ENCODE results near the gene SPDEF.

DNA sequence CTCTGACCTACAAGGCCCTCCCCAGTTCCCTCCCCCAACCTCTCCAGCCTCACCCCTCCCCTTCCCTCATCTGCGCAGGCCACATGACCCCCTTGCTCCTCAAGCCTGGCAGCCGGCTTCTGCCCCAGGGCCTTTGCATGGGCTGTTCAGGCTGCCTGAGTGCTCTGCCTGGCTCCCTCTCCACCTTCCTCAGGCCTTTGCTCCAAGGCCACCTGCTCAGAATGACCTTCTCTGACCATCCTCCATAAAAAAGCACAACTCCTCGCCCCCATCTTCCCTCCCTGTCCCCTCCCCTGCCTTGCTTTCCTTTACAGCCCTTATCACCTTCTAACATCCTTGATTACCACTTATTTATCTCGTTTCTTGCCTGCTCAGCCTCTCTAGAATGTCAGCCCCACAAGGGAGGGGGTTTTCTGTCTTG, 38.7 kb downstream of the SPDEF start:
- TF ChIP-seq GLIS3 (CRISPR knock-in tag; IDR thresholded peaks at IDR 0.05) (no peak), ZFP3 (CRISPR knock-in tag; IDR thresholded peaks at IDR 0.05) (no peak), ZNF8 (CRISPR knock-in tag; IDR thresholded peaks at IDR 0.05) (no peak), ARNTL (CRISPR knock-in tag; IDR thresholded peaks at IDR 0.05; ENCODE audit: borderline replicate concordance, low read depth) (no peak), BACH2 (CRISPR knock-in tag; IDR thresholded peaks at IDR 0.05; ENCODE audit: borderline replicate concordance) (no peak), ISL1 (CRISPR knock-in tag; IDR thresholded peaks at IDR 0.05) (no peak), ZC3H10 (CRISPR knock-in tag; IDR thresholded peaks at IDR 0.05) (no peak), ZNF565 (CRISPR knock-in tag; conservative IDR thresholded peaks at IDR 0.05; ENCODE audit: low read depth) (no peak), RARB (CRISPR knock-in tag; IDR thresholded peaks at IDR 0.05) (no peak)
- TF ChIP-seq, protein P1, sequence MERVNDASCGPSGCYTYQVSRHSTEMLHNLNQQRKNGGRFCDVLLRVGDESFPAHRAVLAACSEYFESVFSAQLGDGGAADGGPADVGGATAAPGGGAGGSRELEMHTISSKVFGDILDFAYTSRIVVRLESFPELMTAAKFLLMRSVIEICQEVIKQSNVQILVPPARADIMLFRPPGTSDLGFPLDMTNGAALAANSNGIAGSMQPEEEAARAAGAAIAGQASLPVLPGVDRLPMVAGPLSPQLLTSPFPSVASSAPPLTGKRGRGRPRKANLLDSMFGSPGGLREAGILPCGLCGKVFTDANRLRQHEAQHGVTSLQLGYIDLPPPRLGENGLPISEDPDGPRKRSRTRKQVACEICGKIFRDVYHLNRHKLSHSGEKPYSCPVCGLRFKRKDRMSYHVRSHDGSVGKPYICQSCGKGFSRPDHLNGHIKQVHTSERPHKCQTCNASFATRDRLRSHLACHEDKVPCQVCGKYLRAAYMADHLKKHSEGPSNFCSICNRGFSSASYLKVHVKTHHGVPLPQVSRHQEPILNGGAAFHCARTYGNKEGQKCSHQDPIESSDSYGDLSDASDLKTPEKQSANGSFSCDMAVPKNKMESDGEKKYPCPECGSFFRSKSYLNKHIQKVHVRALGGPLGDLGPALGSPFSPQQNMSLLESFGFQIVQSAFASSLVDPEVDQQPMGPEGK (CRISPR knock-in tag; IDR thresholded peaks at IDR 0.05; ENCODE audit: borderline replicate concordance), result no peak
- TF ChIP-seq, protein P2, sequence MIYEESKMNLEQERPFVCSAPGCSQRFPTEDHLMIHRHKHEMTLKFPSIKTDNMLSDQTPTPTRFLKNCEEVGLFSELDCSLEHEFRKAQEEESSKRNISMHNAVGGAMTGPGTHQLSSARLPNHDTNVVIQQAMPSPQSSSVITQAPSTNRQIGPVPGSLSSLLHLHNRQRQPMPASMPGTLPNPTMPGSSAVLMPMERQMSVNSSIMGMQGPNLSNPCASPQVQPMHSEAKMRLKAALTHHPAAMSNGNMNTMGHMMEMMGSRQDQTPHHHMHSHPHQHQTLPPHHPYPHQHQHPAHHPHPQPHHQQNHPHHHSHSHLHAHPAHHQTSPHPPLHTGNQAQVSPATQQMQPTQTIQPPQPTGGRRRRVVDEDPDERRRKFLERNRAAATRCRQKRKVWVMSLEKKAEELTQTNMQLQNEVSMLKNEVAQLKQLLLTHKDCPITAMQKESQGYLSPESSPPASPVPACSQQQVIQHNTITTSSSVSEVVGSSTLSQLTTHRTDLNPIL (CRISPR knock-in tag; IDR thresholded peaks at IDR 0.05; ENCODE audit: low read depth), result no peak
- TF ChIP-seq, protein P3, sequence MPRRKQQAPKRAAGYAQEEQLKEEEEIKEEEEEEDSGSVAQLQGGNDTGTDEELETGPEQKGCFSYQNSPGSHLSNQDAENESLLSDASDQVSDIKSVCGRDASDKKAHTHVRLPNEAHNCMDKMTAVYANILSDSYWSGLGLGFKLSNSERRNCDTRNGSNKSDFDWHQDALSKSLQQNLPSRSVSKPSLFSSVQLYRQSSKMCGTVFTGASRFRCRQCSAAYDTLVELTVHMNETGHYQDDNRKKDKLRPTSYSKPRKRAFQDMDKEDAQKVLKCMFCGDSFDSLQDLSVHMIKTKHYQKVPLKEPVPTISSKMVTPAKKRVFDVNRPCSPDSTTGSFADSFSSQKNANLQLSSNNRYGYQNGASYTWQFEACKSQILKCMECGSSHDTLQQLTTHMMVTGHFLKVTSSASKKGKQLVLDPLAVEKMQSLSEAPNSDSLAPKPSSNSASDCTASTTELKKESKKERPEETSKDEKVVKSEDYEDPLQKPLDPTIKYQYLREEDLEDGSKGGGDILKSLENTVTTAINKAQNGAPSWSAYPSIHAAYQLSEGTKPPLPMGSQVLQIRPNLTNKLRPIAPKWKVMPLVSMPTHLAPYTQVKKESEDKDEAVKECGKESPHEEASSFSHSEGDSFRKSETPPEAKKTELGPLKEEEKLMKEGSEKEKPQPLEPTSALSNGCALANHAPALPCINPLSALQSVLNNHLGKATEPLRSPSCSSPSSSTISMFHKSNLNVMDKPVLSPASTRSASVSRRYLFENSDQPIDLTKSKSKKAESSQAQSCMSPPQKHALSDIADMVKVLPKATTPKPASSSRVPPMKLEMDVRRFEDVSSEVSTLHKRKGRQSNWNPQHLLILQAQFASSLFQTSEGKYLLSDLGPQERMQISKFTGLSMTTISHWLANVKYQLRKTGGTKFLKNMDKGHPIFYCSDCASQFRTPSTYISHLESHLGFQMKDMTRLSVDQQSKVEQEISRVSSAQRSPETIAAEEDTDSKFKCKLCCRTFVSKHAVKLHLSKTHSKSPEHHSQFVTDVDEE (CRISPR knock-in tag; IDR thresholded peaks at IDR 0.05), result no peak
- TF ChIP-seq, protein P4, sequence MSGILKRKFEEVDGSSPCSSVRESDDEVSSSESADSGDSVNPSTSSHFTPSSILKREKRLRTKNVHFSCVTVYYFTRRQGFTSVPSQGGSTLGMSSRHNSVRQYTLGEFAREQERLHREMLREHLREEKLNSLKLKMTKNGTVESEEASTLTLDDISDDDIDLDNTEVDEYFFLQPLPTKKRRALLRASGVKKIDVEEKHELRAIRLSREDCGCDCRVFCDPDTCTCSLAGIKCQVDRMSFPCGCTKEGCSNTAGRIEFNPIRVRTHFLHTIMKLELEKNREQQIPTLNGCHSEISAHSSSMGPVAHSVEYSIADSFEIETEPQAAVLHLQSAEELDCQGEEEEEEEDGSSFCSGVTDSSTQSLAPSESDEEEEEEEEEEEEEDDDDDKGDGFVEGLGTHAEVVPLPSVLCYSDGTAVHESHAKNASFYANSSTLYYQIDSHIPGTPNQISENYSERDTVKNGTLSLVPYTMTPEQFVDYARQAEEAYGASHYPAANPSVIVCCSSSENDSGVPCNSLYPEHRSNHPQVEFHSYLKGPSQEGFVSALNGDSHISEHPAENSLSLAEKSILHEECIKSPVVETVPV (CRISPR knock-in tag; IDR thresholded peaks at IDR 0.05), result no peak
